ENCODE results near the gene AFF3. TPM values are rescaled to one million over a fixed set of nuclear protein-coding genes. Genes with fewer than 3 reads are reported as not detected.
"Not testable (repeated sequence)": the region's sequence is repeated elsewhere in the genome, so short reads cannot be mapped to it uniquely, and the experiment has no call there.

AFF3 gene
- total RNA-seq, 1 experiment from 2014 or later = 4.2 TPM

- in situ Hi-C loops (cut with HindIII; ENCODE audit: low pct_unique_long_range_greater_than_20kb, low sequenced_read_pairs) = no loop called here
- DNase-seq (ENCODE audit: low read depth, low spot score) = no peak
Measured at GRCh38 chr2:100119235-100119634, 23.2 kb downstream of the AFF3 start.

GRCh38 chr2:100113990-100114433, 28.4 kb downstream of the AFF3 start:
- in situ Hi-C loops (cut with HindIII; ENCODE audit: low pct_unique_long_range_greater_than_20kb, low sequenced_read_pairs) = no loop called here
- DNase-seq (ENCODE audit: low read depth, low spot score) = no peak

GRCh38 chr2:100110614-100111000, 31.8 kb downstream of the AFF3 start:
- DNase-seq (ENCODE audit: low read depth, low spot score) = no peak
- in situ Hi-C loops (cut with HindIII; ENCODE audit: low pct_unique_long_range_greater_than_20kb, low sequenced_read_pairs) = no loop called here

GRCh38 chr2:100109986-100110613, 32.3 kb downstream of the AFF3 start:
- in situ Hi-C loops (cut with HindIII; ENCODE audit: low pct_unique_long_range_greater_than_20kb, low sequenced_read_pairs) = no loop called here

GRCh38 chr2:100108648-100109020, 33.8 kb downstream of the AFF3 start:
- DNase-seq (ENCODE audit: low read depth, low spot score); in situ Hi-C loops (cut with HindIII; ENCODE audit: low pct_unique_long_range_greater_than_20kb, low sequenced_read_pairs): not testable (repeated sequence)

More at GRCh38 chr2:100109986-100110613, 32.3 kb downstream of the AFF3 start:
- DNase-seq (ENCODE audit: low read depth, low spot score) = no peak

- DNase-seq (ENCODE audit: low read depth, low spot score) = no peak
- in situ Hi-C loops (cut with HindIII; ENCODE audit: low pct_unique_long_range_greater_than_20kb, low sequenced_read_pairs) = no loop called here
Measured at GRCh38 chr2:100107906-100108647, 34.3 kb downstream of the AFF3 start.

GRCh38 chr2:100107440-100107839, 35.0 kb downstream of the AFF3 start:
- in situ Hi-C loops (cut with HindIII; ENCODE audit: low pct_unique_long_range_greater_than_20kb, low sequenced_read_pairs) = no loop called here
- no peak for DNase-seq (ENCODE audit: low read depth, low spot score)

- in situ Hi-C loops (cut with HindIII; ENCODE audit: low pct_unique_long_range_greater_than_20kb, low sequenced_read_pairs) = no loop called here
- no peak for DNase-seq (ENCODE audit: low read depth, low spot score)
Measured at GRCh38 chr2:100106460-100106859, 35.9 kb downstream of the AFF3 start.

GRCh38 chr2:100105678-100106054, 36.7 kb downstream of the AFF3 start:
- no peak for DNase-seq (ENCODE audit: low read depth, low spot score)
- in situ Hi-C loops (cut with HindIII; ENCODE audit: low pct_unique_long_range_greater_than_20kb, low sequenced_read_pairs) = no loop called here

GRCh38 chr2:100104718-100105677, 37.4 kb downstream of the AFF3 start:
- in situ Hi-C loops (cut with HindIII; ENCODE audit: low pct_unique_long_range_greater_than_20kb, low sequenced_read_pairs) = no loop called here
- peak; percentile 17 for DNase-seq (ENCODE audit: low read depth, low spot score)

- in situ Hi-C loops (cut with HindIII; ENCODE audit: low pct_unique_long_range_greater_than_20kb, low sequenced_read_pairs); DNase-seq (ENCODE audit: low read depth, low spot score): not testable (repeated sequence)
Measured at GRCh38 chr2:100104265-100104664, 38.1 kb downstream of the AFF3 start.

- in situ Hi-C loops (cut with HindIII; ENCODE audit: low pct_unique_long_range_greater_than_20kb, low sequenced_read_pairs); DNase-seq (ENCODE audit: low read depth, low spot score): not testable (repeated sequence)
Measured at GRCh38 chr2:100103527-100104252, 38.7 kb downstream of the AFF3 start.

GRCh38 chr2:100102466-100103180, 39.8 kb downstream of the AFF3 start:
- in situ Hi-C loops (cut with HindIII; ENCODE audit: low pct_unique_long_range_greater_than_20kb, low sequenced_read_pairs) = not testable (repeated sequence)

GRCh38 chr2:100098855-100099254, 43.5 kb downstream of the AFF3 start:
- in situ Hi-C loops (cut with HindIII; ENCODE audit: low pct_unique_long_range_greater_than_20kb, low sequenced_read_pairs); DNase-seq (ENCODE audit: low read depth, low spot score): not testable (repeated sequence)

More at GRCh38 chr2:100102466-100103180, 39.8 kb downstream of the AFF3 start:
- DNase-seq (ENCODE audit: low read depth, low spot score) = not testable (repeated sequence)

- DNase-seq (ENCODE audit: low read depth, low spot score); in situ Hi-C loops (cut with HindIII; ENCODE audit: low pct_unique_long_range_greater_than_20kb, low sequenced_read_pairs): not testable (repeated sequence)
Measured at GRCh38 chr2:100097611-100098294, 44.6 kb downstream of the AFF3 start.

GRCh38 chr2:100095845-100096244, 46.5 kb downstream of the AFF3 start:
- in situ Hi-C loops (cut with HindIII; ENCODE audit: low pct_unique_long_range_greater_than_20kb, low sequenced_read_pairs); DNase-seq (ENCODE audit: low read depth, low spot score): not testable (repeated sequence)

Measured in SK-MEL-5 (cell line).